Measurements from ENCODE around the gene EFCAB8.
A peak's percentile ranks its signal among the peaks of the same experiment; 100 is the strongest.

The EFCAB8 gene

DNA sequence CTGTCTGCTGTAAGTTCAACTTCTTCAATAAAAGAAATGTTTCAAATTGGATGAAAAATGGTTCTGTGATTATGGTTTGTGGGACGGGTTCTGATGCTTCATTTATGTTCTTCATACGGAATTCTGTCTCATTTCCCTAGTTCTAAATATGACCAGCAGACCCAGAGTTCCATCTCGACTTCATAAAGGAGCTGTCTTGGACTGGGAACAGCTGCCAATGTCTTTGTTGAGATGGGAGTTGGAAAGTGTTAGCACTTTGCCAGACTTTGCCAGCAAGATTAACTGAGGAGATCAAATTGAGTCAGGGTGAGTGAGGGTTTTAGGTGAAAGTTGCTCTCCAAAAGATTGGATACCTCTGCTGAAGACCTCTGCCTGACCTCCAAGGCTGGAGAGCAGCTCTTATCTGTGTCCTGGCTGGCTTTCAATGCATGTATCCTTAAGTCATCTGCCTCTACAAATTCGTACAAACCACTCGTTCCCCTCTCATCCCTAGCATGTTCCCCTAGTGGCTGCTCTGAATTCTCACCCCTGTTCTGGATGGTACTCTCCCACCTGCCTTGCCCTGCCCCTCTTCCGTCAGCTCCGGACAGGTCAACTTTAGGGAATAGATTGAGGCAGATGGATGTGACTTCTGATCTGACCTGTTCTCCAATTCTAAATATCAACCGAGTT lies at the start of gene EFCAB8:
Gene EFCAB8 (plus strand): TSS at position 223 of the 672 bp plus-strand sequence. CDS start 4,870 bp downstream, outside the sequence.
- H3K36me3 ChIP-seq (ENCODE audit: control insufficient read depth, low read length) = peaks cover 12% of the 10 kb centered on the region
- TF ChIP-seq, protein P1, sequence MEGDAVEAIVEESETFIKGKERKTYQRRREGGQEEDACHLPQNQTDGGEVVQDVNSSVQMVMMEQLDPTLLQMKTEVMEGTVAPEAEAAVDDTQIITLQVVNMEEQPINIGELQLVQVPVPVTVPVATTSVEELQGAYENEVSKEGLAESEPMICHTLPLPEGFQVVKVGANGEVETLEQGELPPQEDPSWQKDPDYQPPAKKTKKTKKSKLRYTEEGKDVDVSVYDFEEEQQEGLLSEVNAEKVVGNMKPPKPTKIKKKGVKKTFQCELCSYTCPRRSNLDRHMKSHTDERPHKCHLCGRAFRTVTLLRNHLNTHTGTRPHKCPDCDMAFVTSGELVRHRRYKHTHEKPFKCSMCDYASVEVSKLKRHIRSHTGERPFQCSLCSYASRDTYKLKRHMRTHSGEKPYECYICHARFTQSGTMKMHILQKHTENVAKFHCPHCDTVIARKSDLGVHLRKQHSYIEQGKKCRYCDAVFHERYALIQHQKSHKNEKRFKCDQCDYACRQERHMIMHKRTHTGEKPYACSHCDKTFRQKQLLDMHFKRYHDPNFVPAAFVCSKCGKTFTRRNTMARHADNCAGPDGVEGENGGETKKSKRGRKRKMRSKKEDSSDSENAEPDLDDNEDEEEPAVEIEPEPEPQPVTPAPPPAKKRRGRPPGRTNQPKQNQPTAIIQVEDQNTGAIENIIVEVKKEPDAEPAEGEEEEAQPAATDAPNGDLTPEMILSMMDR (IDR thresholded peaks at IDR 0.05; ENCODE audit: low read depth, low read length, poor library complexity, severe bottlenecking) = peak; percentile 29
- TF ChIP-seq EZH2phosphoT487 (IDR thresholded peaks at IDR 0.05; ENCODE audit: borderline replicate concordance, low read length) = no peak
- no peaks in the 10 kb centered on the region for H3K27me3 ChIP-seq (ENCODE audit: control insufficient read depth, low read length)
- no peak within 1 kb of the TSS for H3K4me3 ChIP-seq (ENCODE audit: low read length)
- H3K27ac ChIP-seq (ENCODE audit: low read depth, low read length) = no peak within 1 kb of the TSS
- no peak within 1 kb of the TSS for H3K4me2 ChIP-seq (ENCODE audit: low read length)
- peaks cover 4% of the 10 kb centered on the region; the same call in 1 of the 2 replicates for H3F3A ChIP-seq (ENCODE audit: control insufficient read depth, insufficient read depth)
- H3K4me1 ChIP-seq (ENCODE audit: control insufficient read depth, low read length) = no peaks in the 10 kb centered on the region
- H3K9me3 ChIP-seq (ENCODE audit: control insufficient read depth, insufficient read depth, low read length) = no peaks in the 10 kb centered on the region
- H3K79me2 ChIP-seq (ENCODE audit: control insufficient read depth, low read length) = no peaks in the 10 kb centered on the region
- no peaks in the 10 kb centered on the region for H4K20me1 ChIP-seq (ENCODE audit: control insufficient read depth, insufficient read depth, low read depth, low read length)
- no peaks in the 10 kb centered on the region for H3K9me2 ChIP-seq (replicated peaks; ENCODE audit: control insufficient read depth, low read length)

GRCh38 chr20:32809907-32810306 lies 48.8 kb upstream of the EFCAB8 start:
- no peaks in the 10 kb centered on the region for H3K9me2 ChIP-seq (replicated peaks; ENCODE audit: control insufficient read depth, low read length)
- H3K36me3 ChIP-seq (ENCODE audit: control insufficient read depth, low read length) = no peaks in the 10 kb centered on the region
- no peak for TF ChIP-seq EZH2phosphoT487 (IDR thresholded peaks at IDR 0.05; ENCODE audit: borderline replicate concordance, low read length)
- TF ChIP-seq, protein P1 (IDR thresholded peaks at IDR 0.05; ENCODE audit: low read depth, low read length, poor library complexity, severe bottlenecking) = no peak
- H3K27me3 ChIP-seq (ENCODE audit: control insufficient read depth, low read length) = no peaks in the 10 kb centered on the region
- no peak overlapping the region for H3K4me3 ChIP-seq (ENCODE audit: low read length)
- H3K27ac ChIP-seq (ENCODE audit: low read depth, low read length) = no peak overlapping the region
- H3K9me3 ChIP-seq (ENCODE audit: control insufficient read depth, insufficient read depth, low read length) = no peaks in the 10 kb centered on the region
- no peaks in the 10 kb centered on the region for H3K79me2 ChIP-seq (ENCODE audit: control insufficient read depth, low read length)
- no peaks in the 10 kb centered on the region for H4K20me1 ChIP-seq (ENCODE audit: control insufficient read depth, insufficient read depth, low read depth, low read length)
- no peaks in the 10 kb centered on the region for H3F3A ChIP-seq (ENCODE audit: control insufficient read depth, insufficient read depth)
- H3K4me1 ChIP-seq (ENCODE audit: control insufficient read depth, low read length) = no peaks in the 10 kb centered on the region
- H3K4me2 ChIP-seq (ENCODE audit: low read length) = no peak overlapping the region

DNA sequence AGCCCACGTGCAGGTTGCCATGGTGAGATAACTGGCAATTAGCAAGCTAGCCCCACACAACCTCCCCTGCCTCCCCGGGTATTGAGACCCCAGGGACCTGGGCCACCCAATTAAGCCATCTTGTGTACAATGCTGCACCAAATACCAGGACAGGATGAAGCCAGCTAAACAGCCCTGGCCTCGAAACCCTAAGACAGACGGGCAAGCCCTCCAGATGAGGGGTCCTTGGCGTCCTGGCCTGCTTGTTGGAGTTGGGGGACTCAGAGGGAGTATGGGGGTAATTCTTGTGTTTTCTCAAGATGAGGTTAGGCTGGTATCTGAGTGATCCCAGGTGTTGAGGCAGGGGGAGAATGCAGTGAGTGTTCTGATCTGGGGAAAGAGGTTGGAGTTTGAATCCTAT lies 47.8 kb upstream of the EFCAB8 start:
- Histone ChIP-seq H3K4me1 (ENCODE audit: control insufficient read depth, low read length) (no peaks in the 10 kb centered on the region), H3K4me3 (ENCODE audit: low read length) (no peak overlapping the region), H4K20me1 (ENCODE audit: control insufficient read depth, insufficient read depth, low read depth, low read length) (no peaks in the 10 kb centered on the region), H3K27me3 (ENCODE audit: control insufficient read depth, low read length) (no peaks in the 10 kb centered on the region), H3K79me2 (ENCODE audit: control insufficient read depth, low read length) (no peaks in the 10 kb centered on the region), H3K4me2 (ENCODE audit: low read length) (no peak overlapping the region), H3K36me3 (ENCODE audit: control insufficient read depth, low read length) (no peaks in the 10 kb centered on the region), H3K27ac (ENCODE audit: low read depth, low read length) (no peak overlapping the region), H3K9me3 (ENCODE audit: control insufficient read depth, insufficient read depth, low read length) (no peaks in the 10 kb centered on the region), H3F3A (ENCODE audit: control insufficient read depth, insufficient read depth) (peaks cover 4% of the 10 kb centered on the region; the same call in 1 of the 2 replicates), H3K9me2 (replicated peaks; ENCODE audit: control insufficient read depth, low read length) (no peaks in the 10 kb centered on the region)
- no peak for TF ChIP-seq EZH2phosphoT487 (IDR thresholded peaks at IDR 0.05; ENCODE audit: borderline replicate concordance, low read length)
- TF ChIP-seq, protein P1 (IDR thresholded peaks at IDR 0.05; ENCODE audit: low read depth, low read length, poor library complexity, severe bottlenecking) = no peak
